CD4-positive, alpha-beta T cell treated with Interleukin-15 for 4 hours (primary cell): ENCODE data around the gene GOLGA6B.
"Not testable (repeated sequence)": the region's sequence is repeated elsewhere in the genome, so short reads cannot be mapped to it uniquely, and the experiment has no call there.

Experiments
- DNase-seq: peaks from one replicate; pipeline ENCODE4 v3.0.0-alpha.2; 2020; ENCODE audit warnings: low spot score

Gene GOLGA6B

GRCh38 chr15:72663931-72664330, 9.4 kb downstream of the GOLGA6B start:
- not testable (repeated sequence) for DNase-seq

GRCh38 chr15:72665706-72666105, 11.2 kb downstream of the GOLGA6B start:
- not testable (repeated sequence) for DNase-seq

- DNase-seq: not testable (repeated sequence)
Observed at GRCh38 chr15:72669803-72670202, 15.3 kb downstream of the GOLGA6B start.

- DNase-seq: peak; percentile 67
Observed at GRCh38 chr15:72670656-72671352, 16.3 kb downstream of the GOLGA6B start.

- DNase-seq: no peak
Observed at GRCh38 chr15:72671525-72671924, 17.0 kb downstream of the GOLGA6B start.

- no peak for DNase-seq
Observed at GRCh38 chr15:72676838-72677237, 22.3 kb downstream of the GOLGA6B start.

- no peak for DNase-seq
Observed at GRCh38 chr15:72680931-72681330, 26.4 kb downstream of the GOLGA6B start.

GRCh38 chr15:72682772-72683171, 28.3 kb downstream of the GOLGA6B start:
- DNase-seq: no peak

GRCh38 chr15:72685301-72685924, 30.9 kb downstream of the GOLGA6B start:
- DNase-seq: no peak

- peak; percentile 84 for DNase-seq
Observed at GRCh38 chr15:72685925-72686794, 31.7 kb downstream of the GOLGA6B start, which contains the start of the genes BBS4 and HIGD2B. Gene BBS4, plus strand, starts transcription at chr15:72686207. Its CDS starts 21 bp downstream, at chr15:72686228. Gene HIGD2B, minus strand, starts transcription at chr15:72686182. Its CDS starts 9,808 bp downstream, at chr15:72676374.

GRCh38 chr15:72688697-72689096, 34.2 kb downstream of the GOLGA6B start:
- no peak for DNase-seq

GRCh38 chr15:72690938-72691337, 36.4 kb downstream of the GOLGA6B start:
- DNase-seq: no peak

- no peak for DNase-seq
Observed at GRCh38 chr15:72698938-72699337, 44.4 kb downstream of the GOLGA6B start.

- no peak for DNase-seq
Observed at GRCh38 chr15:72700076-72700475, 45.6 kb downstream of the GOLGA6B start.

- DNase-seq: no peak
Observed at GRCh38 chr15:72706266-72706665, 51.8 kb downstream of the GOLGA6B start.

GRCh38 chr15:72708551-72709303, 54.2 kb downstream of the GOLGA6B start:
- DNase-seq: not testable (repeated sequence)
